NCI-H345 (cell line): ENCODE data around the gene WNK1.
A peak's percentile ranks its signal among the peaks of the same experiment; 100 is the strongest.
"Not testable (repeated sequence)": the region's sequence is repeated elsewhere in the genome, so short reads cannot be mapped to it uniquely, and the experiment has no call there.

Experiments
- DNase-seq: peaks from one replicate; lab custom pipeline; 2025; lab: John Stamatoyannopoulos, UW

WNK1 gene

GRCh38 chr12:911191-911826 lies 158.9 kb downstream of the WNK1 start:
- no peak for DNase-seq

DNA sequence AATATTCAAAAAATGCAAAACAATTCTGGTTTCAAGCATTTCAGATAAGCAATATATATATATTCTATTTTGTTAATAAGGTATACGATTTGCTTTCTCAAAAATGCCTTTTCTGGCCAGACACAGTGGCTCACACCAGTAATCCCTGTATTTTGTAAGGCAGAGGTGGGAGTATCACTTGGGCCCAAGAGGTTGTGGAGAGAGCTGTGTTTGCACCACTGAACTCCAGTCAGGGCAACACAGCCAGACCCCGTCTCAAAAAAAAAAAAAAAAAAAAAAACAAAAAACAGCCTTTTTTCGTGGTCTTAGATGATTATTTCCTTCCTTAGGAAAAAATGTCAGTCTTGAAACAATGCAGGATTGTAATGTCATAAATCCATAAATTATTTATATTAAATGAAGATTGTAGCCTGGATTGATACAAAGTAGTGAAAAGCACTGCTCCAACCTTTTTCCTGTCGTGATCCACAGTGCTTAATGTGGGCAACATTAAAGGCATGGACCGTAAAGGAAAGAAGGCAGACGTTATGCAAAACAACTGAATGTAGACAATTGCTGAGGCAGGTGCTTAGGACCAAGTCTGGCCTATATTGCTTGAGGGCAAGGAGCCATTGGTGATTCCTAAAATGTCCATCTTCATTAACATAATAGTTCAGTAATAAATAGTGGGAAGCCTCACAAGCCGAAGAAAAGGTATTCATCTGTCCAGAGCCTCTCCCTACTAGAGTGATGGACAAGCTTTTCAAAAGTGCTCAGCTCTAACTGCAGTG lies 160.3 kb downstream of the WNK1 start:
- DNase-seq: no peak

DNA sequence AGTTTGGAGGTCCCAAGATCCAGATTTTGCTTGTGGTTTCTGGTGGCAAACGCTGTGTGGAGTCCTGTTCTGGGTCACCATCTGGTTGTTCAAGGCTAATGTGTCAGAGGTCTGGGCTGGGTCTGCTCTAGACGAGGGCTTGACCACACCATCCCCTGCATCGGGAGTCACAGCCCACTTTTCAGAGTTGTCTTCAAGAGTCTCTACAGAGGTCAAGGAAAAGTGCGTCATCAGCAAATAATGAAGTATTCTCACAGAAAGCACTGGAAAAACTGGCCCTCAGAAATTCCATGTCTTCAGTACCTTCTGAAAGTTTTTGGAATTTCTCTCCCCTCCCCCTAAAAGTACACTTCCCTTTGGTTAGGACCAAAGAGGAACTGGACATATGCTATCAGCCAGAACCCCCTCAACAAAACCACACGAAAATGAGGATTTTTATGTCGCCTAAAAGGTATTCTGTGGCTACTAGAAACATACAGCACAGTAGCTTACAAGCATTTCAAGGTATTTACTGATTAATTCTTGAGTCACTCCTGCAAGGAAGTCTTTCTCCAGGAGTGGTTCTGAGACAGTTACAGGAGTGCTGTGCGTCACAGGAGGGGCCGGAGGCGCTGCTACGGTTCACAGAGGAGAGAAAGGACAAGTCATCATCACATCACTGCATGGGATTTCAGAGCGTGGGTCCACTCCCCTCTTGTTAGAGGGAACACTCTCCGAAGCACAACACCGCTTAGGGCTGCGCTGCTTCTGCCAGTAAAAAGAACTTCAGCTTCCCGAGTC lies 161.7 kb downstream of the WNK1 start:
- no peak for DNase-seq

DNA sequence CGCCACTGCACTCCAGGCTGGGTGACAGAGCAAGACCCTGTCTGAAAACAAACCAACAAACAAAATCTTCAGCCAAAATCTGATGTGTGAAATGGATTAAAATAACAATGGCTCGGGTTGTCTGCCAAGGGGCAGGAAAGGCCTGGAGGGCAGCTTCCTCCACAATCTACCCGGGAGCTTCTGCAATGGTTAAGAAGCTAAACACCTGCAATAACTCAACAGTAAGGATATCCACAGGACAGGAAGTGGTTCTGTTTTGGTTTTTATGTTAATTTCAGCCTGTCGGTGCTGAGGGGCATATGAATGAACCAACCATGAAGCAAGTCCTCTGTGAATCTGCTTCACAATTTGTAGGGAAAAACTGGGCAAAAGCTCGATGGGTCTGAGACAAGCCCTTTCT lies 162.7 kb downstream of the WNK1 start:
- DNase-seq: no peak

DNA sequence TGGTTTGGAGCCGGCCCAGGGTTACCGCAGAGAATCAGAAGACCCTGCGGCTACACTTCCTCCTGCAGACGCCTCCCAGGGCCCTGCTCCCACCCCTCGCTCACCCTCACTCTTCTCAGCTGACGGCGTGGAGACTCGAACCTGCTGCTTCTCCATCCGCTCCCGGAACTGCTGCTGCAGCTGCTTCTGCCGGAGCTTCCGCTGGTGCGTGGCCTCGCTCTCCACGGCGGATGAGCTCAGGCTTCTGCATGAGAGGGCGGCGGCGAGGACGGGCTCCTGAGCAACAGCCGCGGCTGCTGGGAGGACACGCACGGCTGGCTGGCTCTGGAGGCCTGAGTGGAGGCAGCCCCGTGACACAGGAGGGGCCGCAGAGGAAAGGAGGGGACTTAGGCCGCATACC lies 163.9 kb downstream of the WNK1 start:
- no peak for DNase-seq

DNA sequence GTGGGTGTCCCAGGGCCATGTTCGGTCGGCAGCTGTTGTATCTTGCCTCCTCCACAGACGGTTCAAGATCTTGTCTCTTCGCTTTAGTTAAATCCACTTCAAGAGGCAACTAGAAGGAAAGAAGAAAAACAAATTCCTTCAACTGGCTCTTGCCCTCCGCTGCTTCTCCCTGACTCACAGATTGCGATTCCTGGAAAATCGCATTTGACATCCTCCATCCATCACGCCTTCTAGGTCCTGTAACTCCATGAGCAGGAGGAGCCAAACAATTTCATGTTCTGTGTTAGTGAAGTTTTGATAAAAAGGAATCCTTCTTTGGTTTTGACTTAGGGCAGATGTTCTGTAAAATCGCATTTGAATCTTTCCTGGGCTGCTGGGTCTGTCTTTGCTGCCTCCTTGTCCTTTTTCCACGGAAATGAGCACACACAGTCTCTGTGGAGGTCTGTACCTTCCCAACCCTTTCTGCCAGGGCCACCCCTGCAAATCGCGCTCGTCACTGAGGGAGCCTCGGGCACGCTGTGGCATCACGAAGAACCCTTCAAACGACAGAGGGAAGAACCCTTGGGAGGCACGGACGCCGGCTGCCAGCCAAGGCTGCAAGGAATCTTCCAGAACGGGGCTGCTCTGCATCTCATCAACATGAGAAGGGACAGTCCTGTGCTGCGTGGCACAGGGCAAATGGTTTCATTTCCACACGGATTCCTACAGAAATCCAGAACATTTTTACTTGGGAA lies 164.5 kb downstream of the WNK1 start:
- DNase-seq: no peak

DNA sequence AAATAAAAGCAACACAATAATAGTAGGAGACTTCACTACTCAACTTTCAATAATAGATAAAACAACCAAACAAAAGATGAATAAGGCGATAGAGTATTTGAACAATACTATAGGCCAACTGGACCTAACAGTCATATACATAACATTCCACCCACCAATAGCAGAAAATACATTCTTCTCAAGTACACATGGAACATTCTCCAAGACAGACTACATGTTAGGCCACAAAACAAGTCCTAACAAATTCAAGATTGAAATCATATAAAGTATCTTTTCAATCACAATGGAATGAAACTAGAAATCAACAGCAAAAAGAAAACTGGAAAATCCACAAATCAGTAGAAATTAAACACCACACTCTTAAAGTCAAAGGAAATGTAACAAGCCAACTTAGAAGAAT lies 168.3 kb downstream of the WNK1 start:
- DNase-seq: no peak

GRCh38 chr12:922285-922684 lies 169.9 kb downstream of the WNK1 start:
- DNase-seq: no peak

GRCh38 chr12:926641-927040 lies 174.3 kb downstream of the WNK1 start:
- no peak for DNase-seq

DNA sequence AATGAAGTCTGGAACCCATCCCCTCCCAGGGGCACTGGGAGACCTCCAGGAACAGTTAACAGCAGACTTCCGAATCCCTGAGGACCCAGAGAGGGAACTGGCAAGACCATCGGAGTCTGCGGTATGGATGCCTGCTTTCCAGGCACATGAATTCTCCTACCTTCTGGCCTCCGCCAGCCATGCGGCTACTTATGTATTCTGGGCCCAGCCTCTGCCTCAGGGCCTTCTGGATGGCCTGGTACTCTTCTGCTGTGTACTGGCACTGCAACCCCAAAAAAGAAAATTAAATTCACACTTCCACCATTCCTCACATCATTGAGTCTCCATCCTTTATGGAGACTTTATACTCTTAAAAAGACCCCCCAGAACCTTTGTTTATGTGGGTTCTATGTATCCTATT lies 178.7 kb downstream of the WNK1 start:
- DNase-seq: no peak

DNA sequence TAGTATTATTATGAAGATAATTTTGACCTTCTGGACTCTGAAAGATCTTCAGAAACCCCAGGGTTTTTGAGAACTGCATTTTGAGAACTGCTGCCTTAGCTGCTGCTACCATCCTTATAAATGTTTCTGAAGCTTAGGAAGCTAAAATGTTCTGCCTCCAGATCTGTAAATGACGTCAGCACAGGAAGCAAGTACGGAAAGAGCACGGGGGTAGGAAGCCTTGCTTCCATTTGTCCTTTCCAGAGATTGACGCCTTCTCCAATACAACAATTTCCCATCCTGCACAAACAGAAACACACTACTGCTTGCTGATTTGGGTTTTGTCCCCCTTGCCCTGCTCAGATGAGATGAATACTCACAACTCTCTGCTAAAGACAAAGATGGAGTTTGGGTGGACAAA lies 179.2 kb downstream of the WNK1 start:
- DNase-seq: no peak

GRCh38 chr12:935891-936290 lies 183.5 kb downstream of the WNK1 start:
- DNase-seq: not testable (repeated sequence)

DNA sequence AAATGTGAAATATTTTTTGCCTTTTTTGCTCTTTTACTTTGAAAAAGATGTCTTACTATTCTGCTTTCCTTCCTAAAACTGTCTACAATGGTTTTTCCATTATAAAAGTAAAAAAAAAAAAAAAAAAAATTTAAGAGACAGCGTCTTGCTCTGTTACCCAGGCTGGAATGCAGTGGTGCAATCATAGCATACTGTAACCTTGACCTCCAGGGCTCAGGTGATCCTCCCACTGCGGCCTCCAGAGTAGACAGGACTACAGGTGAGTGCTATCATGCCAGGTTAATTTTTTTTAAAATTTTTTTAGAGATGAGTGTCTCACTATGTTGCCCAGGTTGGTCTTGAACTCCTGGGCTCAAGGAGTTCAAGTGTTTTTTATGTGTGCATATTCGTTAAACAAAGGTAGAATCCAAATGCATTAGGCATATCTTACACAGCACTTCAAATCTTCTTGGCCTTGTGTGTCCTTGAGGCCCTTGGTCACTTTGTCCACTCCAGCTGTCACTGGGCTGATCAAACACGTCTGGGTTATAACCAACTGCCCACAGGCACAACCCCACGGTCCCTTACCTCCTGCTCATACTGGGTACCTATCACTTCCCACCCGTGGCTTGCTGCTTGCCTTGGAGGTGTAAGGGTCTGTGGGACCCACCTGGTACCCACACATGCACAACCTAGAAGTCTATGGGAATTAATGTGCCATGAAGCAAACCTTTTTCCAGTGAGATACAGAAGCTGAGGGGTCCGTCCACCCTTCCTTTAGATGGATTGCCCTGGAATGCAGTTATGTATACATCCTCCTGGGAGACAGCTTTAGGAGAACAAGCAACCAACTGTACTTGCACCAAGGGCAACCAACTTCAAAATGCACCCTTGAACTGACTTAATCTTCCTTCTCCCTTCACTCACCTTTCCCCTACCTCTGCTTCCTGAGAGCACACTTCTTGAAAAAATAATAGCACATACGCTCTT lies 184.3 kb downstream of the WNK1 start:
- DNase-seq: no peak

DNA sequence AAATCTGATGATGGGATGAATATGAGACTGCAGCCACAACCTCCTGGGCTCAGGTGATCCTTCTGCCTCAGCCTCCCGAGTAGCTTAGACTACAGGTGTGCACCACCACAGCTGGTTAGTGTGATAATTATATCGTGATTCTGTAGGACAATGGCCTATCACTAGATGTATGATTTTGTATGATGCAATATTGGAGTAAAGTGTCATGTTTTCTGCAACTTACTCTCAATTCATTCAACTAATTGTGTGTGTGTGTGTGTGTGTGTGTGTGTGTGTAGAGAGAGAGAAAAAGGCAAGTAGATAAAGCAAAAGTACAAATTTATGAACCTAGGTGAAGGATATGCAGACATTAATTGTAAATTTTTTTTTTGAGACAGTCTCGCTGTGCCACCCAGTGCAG lies 186.4 kb downstream of the WNK1 start:
- DNase-seq: no peak

GRCh38 chr12:943051-943450 lies 190.7 kb downstream of the WNK1 start:
- DNase-seq: no peak

GRCh38 chr12:944211-944610 lies 191.8 kb downstream of the WNK1 start:
- DNase-seq: no peak

GRCh38 chr12:946212-946611 lies 193.8 kb downstream of the WNK1 start:
- DNase-seq: no peak

DNA sequence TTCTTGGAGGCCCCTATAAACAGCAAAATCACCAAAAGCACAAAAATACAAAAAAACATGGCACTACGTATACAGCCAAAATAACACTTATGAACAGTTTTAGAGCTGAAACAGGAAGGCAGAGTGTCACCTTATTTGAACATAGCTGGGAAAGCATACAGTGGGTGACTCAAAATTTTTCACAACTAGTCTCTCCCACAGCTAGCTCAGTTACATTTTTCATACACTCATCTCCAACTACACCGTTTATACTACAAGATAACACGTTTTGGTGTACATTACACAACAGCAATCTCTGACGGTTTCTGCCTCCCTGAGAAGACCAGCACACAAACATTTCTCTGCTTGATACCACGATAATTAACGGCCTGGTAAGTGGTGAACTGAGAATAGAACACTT lies 194.3 kb downstream of the WNK1 start:
- no peak for DNase-seq

DNA sequence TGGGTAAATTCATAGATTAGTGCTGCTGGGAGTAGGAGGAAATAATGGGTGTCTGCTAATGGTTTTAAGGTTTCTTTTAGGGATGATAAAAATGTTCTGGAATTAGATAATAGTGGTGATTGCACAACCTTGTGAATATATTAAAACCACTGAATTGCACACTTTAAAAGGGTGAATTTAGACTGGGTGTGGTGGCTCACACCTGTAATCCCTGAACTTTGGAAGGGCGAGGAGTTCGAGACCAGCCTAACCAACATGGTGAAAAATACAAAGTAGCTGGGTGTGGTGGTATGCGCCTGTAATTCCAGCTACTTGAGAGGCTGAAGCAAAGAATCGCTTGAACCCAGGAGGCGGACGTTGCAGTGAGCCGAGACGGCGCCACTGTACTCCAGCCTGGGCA lies 195.9 kb downstream of the WNK1 start:
- DNase-seq: no peak

- DNase-seq: peak; percentile 99
These were observed 197.2 kb downstream of the WNK1 start, which contains the start of gene RAD52 for GRCh38 chr12:949453-950191. TSS of gene RAD52 (minus strand) at chr12:949694. CDS start at chr12:933058, 16,636 bp downstream.
